Embryonic facial prominence (tissue), 1 donor: Measurements from ENCODE around the gene CLBA1.

ENCODE experiments used
- DNase-seq: peaks from one replicate; pipeline ENCODE4 v3.0.0-alpha.2; 2016; ENCODE audit errors: extremely low spot score

Gene CLBA1

DNA sequence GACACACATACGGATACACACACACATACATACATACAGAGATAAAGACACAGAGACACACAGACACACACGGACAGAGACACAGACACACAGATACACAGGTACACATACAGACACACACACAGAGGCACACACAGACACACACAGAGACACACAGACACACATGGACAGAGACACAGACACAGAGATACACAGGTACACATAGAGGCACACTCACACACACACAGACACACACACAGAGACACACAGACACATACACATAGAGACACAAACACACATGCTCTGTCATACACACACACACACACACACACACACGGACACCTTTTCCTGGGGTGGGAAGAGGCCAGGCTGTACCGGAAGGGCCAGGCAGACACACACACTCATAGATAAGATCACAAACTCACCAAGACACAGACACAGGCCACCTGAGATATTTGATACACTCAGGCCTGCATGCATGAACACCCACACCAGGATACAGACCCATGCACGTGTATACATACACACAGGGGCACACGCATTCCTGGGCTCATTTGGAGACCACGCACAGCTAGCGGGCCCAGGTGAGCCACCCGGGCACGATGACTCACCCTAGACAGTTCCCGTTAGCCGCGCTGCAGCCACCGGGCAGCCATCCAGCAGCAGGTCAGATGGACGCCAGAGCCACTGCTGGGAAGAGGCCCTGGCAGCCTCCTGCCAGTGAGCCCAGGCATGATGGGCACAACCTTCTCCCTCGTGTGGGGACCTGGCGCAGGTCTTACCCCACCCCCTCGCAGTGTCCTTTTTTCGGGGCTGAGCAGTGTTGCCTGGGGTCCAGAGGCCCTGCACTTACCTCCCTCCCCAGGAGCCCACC lies 5.6 kb upstream of the CLBA1 start:
- no peak for DNase-seq

GRCh38 chr14:104980611-104981531 lies 4.7 kb upstream of the CLBA1 start:
- no peak for DNase-seq

DNA sequence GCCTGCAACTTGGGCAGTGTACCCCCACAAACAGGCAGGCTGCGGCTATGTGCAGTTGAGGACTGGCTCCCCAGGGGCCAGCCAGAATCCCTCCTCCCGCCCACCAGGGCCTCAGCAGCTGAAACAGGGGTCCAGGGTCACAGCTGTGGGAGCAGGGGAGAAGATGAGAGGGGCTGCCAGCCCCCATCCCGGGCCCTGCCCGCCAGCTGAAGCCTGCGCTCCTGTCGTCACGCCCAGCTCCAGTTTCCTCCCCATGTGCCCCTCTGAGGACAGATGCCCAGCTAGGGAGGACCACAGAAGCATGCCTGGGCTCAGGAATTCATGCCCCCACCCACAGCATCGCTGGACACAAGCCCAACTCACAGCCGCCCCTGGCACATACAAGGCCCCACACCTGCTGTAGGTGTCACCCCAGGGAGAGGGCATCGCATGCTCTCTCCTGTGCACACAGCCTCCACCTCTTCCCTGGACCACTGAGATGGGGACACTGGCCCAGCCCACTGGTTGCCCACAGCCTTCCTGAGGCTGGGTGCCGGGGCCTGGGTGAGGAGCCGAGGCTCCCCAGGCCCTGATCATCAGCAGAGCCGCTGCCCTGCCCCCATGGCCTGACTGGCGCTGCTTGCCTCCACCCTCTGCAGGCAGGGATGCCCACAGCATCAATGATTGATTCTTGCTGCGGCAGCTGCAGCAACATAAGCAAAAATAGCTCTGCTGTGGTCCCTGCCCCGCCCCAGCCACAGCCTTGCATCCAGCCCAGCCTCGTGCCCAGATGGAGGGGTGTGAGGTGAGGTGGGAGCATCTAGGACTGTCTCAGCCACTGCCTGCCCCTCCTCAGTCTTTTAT lies 3.7 kb upstream of the CLBA1 start:
- no peak for DNase-seq

DNA sequence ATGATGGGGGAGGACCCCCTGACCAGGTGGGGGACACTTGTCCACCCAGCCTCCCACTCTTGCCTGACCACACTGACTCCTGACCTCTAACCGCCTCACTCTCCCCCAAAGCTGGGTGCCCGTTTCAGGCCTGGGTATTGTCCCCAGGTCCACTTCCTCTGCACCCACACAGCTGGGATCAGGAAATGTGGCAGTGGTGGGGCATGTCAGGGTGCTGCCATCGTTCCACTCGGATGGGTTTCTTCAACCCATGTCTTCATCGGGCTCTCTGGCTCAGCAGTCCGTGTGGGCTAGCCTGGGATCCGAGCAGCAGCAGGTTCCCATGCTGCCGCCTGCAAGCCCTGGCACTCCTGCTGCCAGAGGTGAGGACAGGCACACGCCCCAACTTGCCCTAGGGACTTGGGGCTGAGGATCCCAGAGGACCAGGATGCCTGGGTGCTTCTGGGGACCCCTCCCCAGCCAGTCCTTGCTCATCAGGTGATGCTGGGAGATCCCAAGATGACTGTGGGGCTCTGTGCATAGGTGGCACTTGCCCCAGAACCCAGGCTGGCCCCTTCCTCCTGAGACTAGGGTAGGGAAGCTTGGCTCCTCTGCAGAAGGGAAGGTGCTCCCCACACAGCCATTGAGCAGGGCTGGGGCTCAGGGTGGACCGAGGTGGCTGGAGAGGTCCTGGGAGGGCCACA lies 2.9 kb upstream of the CLBA1 start:
- no peak for DNase-seq

GRCh38 chr14:104983231-104983721 lies 2.3 kb upstream of the CLBA1 start:
- DNase-seq, result no peak

DNA sequence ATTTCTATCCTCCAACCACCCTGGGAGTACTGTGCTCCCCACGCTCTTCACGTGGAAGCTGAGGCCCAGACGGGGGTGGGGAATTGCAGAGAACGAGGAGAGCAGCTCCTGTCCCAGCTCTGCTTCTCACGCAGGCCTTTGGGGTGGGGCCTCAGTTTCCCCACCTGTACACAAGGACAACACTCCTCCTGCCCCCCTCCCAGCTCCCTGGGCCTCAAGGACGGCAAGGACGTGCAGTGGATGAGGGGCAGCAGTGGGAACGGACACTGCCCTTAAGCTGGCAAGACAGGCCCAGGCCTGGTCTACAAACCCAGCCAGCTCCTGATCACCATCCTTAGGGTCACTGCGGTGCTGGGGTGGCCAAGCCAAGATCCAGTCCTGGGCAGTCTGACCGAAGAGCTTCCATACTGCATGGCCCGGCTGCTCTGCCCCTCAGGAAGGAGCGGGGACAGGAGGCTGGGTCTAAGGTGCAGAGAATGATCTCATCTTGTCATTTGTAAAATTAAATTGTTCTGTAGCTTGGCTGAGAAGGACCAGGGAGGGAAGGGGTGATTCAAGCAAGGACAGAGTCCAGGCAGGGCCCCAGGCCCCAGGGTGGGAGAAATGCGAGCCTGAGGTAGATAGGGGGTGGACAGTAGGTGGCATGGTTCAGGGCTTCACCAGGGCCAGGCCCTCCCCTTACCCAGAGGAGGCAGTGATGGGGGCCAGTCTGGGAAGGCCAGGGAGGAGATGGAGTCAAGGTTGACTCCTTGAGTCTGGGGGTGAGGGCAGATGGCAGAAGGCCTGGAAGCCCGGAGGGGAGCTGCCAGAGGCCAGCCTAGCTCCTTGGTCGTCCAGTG lies 1.3 kb upstream of the CLBA1 start:
- no peak for DNase-seq

DNA sequence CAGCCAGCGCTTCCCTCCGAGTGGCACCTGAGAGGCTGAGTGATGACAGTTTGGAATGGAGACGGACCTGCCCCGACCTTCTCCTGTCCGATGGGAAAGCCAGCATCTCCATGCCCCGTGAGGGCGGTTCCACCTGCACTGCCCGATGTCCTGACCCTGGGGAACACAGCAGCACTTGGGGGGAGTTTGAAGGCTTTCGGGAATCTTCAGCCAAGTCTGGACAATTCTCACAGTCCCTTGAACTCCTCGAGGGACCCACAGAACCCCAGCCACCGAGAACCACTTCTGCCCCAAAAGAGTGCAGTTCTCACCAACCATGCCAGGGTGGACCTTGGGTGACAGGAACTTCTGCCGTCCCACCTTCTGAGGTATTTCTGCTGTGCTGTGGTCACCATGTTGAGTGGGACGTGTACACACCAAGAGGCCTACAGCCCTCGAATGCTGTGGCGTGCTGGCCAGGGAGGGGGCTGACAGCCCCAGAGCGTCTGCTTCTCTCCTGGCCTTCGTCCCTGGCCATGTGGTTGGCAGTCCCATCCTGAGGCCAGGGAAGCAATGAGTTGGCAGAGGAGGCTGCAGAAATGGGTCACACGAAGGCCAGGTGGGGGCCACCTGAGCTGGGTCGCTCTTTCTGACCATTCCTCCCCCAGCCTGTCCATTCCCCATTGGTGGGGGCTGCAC lies 1.0 kb downstream of the CLBA1 start:
- no peak for DNase-seq

- DNase-seq, result no peak
Observed at GRCh38 chr14:104989236-104989950, 3.8 kb downstream of the CLBA1 start.

DNA sequence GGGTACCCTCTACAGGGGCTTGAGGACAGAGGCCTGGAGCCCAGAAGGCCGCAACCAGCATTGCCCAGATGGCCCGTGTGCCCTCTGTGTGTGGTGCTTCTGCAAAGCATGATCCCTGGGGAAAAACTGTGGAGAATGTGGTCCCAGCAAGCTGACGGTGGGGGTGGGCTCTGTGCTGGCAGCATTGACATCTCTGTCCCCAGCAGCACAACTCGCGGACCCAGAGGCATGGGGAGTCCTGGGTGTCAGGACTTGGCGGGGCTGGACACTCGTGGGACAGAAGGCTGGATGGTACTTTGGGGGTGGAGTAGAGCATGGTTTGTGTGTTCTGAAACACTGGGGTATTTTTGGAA lies 4.3 kb downstream of the CLBA1 start:
- no peak for DNase-seq

GRCh38 chr14:104991896-104992230 lies 6.3 kb downstream of the CLBA1 start:
- no peak for DNase-seq

GRCh38 chr14:104992501-104992900 lies 6.9 kb downstream of the CLBA1 start:
- no peak for DNase-seq

DNA sequence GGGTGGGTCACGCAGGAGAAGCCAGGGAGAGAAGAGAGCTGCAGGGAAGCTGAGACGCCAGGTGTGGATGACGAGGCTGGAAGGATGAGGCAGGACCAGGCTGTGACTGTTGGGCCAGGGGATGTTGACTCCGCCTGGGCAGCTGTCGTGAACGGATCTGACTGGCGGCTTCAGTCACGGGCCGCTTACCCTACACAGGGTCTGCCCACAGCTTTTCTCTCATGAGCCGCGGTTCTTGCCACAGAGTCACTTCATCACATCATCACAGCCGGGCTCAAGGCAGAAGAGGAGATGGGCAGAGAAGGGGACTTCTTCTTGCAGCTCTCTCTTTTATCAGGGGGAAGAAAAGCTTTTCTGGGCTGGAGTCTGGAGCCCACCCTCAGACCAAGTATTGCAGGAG lies 7.7 kb downstream of the CLBA1 start:
- DNase-seq, result no peak

DNA sequence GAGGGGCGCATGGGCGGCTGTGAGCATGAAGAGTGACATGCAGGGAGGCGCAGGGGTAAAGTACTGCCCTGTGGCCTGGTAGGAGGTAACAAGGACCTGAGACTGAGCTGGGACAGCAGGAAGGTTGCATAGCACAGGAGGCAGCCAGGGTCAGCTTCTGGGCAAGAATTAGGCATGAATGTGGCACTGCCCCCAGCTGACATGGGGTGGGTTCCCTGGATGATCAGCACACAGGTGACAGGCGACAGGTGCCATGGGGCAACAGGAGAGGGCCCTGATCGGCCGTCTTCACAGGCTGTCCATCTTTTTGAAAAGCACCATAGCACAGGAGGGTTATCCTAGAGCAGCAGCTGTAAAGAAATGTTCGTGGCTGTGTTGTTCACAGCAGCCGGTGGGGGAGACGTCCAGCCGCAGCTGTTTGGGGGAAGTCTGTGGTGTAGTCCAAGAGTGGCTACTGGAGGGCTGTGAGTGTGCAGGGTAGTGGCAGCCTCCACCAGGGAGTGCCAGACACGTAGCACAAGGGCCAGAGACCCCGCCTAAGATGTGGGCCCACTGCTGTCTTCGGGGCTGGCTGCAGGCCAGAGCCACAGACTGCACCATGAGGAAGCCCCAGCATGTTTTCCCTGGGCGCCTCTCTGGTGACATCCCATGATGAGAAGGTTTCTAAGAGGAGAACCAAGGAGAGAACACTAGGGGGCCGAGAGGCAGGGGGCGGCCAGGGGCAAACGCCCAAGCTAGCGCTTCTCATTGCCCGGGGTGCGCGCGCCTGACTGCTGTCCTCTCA lies 8.4 kb downstream of the CLBA1 start:
- no peak for DNase-seq

GRCh38 chr14:104994978-104995377 lies 9.4 kb downstream of the CLBA1 start:
- DNase-seq, result no peak

GRCh38 chr14:104996032-104996431 lies 10.4 kb downstream of the CLBA1 start:
- DNase-seq, result no peak

DNA sequence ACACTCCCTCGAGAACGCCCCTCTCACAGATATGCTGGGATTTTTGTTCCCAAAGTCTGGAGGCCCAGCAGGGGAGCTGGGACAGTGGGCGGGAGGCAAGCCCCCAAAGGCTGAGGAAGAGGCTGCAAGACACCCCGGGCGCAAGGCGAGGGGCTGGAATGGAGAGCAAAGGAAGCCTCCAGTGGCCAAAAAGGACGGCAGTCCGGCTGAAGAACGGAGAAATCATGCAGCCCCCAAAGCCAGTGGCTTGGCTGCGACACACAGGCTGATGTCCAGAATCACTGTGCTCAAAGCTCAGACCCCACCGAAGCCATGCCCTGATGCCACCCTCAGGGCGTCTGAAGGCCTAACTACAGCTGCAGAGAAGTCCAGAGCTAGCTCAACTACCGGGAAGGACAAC lies 10.9 kb downstream of the CLBA1 start:
- no peak for DNase-seq

DNA sequence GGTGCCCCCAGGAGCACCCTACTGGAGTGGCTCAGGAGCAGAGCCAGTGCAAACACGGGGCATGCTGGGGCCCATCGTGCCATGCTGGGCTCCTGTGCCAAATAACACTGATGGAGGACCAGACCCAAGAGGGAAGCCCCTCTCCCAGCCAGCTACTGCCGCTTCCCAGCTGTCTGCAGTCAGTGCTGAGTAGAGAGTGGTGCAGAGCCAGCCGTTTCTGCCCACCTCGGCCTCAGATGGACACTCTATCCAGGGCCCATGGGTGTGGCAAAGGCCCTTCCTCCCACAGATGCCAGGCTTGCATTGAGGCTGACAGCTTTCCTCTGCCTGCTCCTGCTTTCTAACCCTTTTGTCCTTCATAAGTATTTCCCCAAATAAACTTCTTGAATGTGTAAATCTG lies 13.2 kb downstream of the CLBA1 start:
- no peak for DNase-seq

DNA sequence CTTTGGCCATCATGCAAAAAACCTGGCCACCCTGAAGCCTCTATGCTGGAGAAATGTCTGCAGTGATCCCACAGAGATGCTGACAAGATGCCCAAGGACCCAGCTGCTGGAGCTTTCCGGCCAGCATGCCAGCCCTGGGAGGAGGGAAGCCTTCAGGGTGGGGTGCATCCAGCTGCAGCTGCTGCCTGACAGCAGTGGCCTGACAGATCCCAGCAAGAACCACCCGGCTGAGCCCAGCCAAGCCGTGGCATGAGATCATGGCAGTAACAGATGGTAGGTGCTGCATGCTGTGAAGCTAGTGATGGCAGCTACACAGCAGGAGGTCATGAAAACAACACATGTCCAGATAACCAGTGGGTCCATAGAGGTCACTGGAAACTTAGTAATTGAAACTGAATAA lies 13.8 kb downstream of the CLBA1 start:
- DNase-seq, result no peak
